ENCODE measurements around the gene MXD1.

The MXD1 gene

DNA sequence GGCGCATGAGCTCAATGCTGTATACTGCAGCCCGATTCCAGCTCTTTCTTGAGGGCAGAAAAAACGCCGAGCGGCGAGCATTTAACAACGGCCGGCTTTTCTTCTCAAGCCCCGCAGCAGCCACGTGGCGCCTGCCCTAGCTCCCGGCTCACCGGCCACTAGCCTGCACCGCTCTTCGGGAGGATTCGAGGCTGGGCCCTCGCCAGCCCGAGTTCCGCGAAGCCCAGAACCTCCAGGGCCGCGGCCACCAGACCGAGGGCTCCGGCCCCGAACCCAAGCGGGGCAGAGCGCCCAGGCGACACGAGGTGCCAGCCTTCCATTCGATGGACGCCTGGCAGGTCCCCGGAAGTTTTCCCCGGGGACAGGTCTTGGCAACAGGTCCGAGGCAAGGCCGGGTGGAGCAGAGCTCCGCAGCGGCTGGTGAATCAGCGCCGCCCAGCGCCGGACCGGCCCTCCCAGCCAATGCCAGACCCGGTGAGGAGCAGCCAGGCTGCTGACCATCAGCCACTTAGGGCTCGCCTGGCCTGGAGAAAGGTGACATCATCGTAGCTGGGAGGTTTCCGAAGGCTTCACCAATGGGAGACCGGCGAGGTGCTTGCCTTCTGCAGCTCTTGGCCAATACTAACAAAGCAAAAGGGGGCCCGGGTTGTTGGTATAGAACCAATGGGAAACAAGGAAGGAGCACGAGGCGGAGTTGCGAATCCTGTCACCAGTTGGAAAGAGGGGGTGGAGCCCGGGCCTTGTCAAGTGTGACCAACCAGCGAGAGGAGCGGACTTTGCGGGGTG is 552 bp upstream of the MXD1 start:
- Histone ChIP-seq H3K36me3 (ENCODE audit: insufficient read depth, low read depth, low read length) (0 out of 2 replicates have a peak, but pooled peaks cover 6% of the 10 kb centered on the region), H3K9me3 (ENCODE audit: insufficient read depth, low read depth, low read length) (no peaks in the 10 kb centered on the region), H3K4me3 (ENCODE audit: low read length) (peak overlapping the region; percentile 84), H3K4me1 (ENCODE audit: insufficient read depth, low read length) (no peaks in the 10 kb centered on the region; the same call in 1 of the 2 replicates), H3K27ac (ENCODE audit: low read length) (peak overlapping the region; percentile 86), H3K27me3 (ENCODE audit: insufficient read depth, low read length) (peaks cover 6% of the 10 kb centered on the region; the same call in 1 of the 2 replicates), H3K9ac (ENCODE audit: low read depth, low read length) (peak overlapping the region; percentile 96)

DNA sequence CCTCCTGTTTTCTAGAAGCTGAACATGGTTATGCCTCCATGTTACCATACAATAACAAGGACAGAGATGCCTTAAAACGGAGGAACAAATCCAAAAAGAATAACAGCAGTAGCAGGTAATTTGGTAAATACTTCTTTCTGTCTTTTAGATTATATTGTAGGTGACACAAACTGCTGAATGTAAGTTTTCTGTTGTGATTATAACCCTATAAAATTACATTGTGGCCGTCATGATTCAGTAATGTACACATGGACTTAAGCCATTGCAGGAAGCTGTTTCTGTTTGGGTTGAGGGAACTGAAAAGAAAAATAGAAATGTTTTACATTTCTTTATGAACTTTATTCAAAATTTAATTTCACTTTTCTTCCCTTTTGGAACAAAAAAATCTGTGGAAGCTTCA is 1.2 kb downstream of the MXD1 start:
- no peaks in the 10 kb centered on the region for H3K36me3 ChIP-seq (ENCODE audit: insufficient read depth, low read depth, low read length)
- H3K27ac ChIP-seq (ENCODE audit: low read length), result no peak overlapping the region
- peak overlapping the region; percentile 50; the same call in 1 of the 2 replicates for H3K9ac ChIP-seq (ENCODE audit: low read depth, low read length)
- H3K27me3 ChIP-seq (ENCODE audit: insufficient read depth, low read length), result peaks cover 6% of the 10 kb centered on the region; the same call in 1 of the 2 replicates
- H3K9me3 ChIP-seq (ENCODE audit: insufficient read depth, low read depth, low read length), result no peaks in the 10 kb centered on the region
- peak overlapping the region; percentile 63; the same call in 1 of the 2 replicates for H3K4me3 ChIP-seq (ENCODE audit: low read length)
- no peaks in the 10 kb centered on the region; the same call in 1 of the 2 replicates for H3K4me1 ChIP-seq (ENCODE audit: insufficient read depth, low read length)

DNA sequence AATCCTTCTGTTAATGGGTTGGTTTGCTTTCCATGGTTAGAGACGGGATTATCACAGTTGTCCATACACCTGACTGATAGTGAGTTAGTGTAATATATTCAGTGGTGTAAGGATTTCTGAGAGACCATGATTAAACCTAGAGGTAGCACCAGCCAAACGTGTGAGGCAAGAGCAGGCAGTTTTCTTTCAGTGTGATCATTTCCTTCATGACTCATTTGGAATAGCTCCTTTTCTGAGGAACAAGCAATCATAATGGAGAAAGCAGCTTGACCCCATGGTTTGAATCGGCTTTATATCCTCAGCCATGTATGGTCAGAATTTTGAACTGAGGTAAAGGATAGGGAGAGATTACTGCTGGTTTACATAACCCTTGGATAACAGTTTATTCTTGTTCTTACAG is 2.9 kb downstream of the MXD1 start:
- Histone ChIP-seq H3K4me3 (ENCODE audit: low read length) (no peak overlapping the region), H3K36me3 (ENCODE audit: insufficient read depth, low read depth, low read length) (no peaks in the 10 kb centered on the region), H3K27me3 (ENCODE audit: insufficient read depth, low read length) (peaks cover 6% of the 10 kb centered on the region; the same call in 1 of the 2 replicates), H3K4me1 (ENCODE audit: insufficient read depth, low read length) (no peaks in the 10 kb centered on the region; the same call in 1 of the 2 replicates), H3K9ac (ENCODE audit: low read depth, low read length) (no peak overlapping the region), H3K27ac (ENCODE audit: low read length) (no peak overlapping the region), H3K9me3 (ENCODE audit: insufficient read depth, low read depth, low read length) (no peaks in the 10 kb centered on the region)

DNA sequence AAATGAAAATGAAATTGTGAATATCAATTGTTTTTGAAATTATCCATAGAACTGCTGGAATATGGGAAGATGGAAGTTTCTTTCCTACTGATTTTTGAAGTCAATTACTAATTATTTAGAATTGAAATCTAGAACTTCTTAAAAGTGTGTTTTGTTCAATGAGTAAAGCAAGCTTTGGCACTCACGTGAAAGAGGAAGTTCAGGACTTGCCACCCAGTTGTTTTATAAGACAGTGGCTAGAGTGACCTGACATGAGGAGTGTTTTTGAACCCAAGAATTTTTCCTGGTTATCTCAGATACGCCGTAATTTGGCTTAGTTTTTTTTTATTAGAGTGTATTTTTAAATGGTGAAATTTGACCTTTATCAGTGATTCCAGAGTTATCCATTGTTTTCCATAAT is 3.5 kb downstream of the MXD1 start:
- H3K27ac ChIP-seq (ENCODE audit: low read length), result no peak overlapping the region
- H3K36me3 ChIP-seq (ENCODE audit: insufficient read depth, low read depth, low read length), result no peaks in the 10 kb centered on the region
- peaks cover 6% of the 10 kb centered on the region; the same call in 1 of the 2 replicates for H3K27me3 ChIP-seq (ENCODE audit: insufficient read depth, low read length)
- H3K4me1 ChIP-seq (ENCODE audit: insufficient read depth, low read length), result no peaks in the 10 kb centered on the region; the same call in 1 of the 2 replicates
- no peak overlapping the region for H3K4me3 ChIP-seq (ENCODE audit: low read length)
- H3K9ac ChIP-seq (ENCODE audit: low read depth, low read length), result no peak overlapping the region
- H3K9me3 ChIP-seq (ENCODE audit: insufficient read depth, low read depth, low read length), result no peaks in the 10 kb centered on the region

GRCh38 chr2:69923116-69923515 is 8.2 kb downstream of the MXD1 start:
- Histone ChIP-seq H3K9ac (ENCODE audit: low read depth, low read length) (no peak overlapping the region), H3K4me3 (ENCODE audit: low read length) (no peak overlapping the region), H3K4me1 (ENCODE audit: insufficient read depth, low read length) (no peaks in the 10 kb centered on the region), H3K27ac (ENCODE audit: low read length) (no peak overlapping the region), H3K27me3 (ENCODE audit: insufficient read depth, low read length) (no peaks in the 10 kb centered on the region), H3K36me3 (ENCODE audit: insufficient read depth, low read depth, low read length) (no peaks in the 10 kb centered on the region; the same call in 1 of the 2 replicates), H3K9me3 (ENCODE audit: insufficient read depth, low read depth, low read length) (no peaks in the 10 kb centered on the region)

GRCh38 chr2:69926849-69927515 is 12.1 kb downstream of the MXD1 start:
- no peak overlapping the region for H3K27ac ChIP-seq (ENCODE audit: low read length)

DNA sequence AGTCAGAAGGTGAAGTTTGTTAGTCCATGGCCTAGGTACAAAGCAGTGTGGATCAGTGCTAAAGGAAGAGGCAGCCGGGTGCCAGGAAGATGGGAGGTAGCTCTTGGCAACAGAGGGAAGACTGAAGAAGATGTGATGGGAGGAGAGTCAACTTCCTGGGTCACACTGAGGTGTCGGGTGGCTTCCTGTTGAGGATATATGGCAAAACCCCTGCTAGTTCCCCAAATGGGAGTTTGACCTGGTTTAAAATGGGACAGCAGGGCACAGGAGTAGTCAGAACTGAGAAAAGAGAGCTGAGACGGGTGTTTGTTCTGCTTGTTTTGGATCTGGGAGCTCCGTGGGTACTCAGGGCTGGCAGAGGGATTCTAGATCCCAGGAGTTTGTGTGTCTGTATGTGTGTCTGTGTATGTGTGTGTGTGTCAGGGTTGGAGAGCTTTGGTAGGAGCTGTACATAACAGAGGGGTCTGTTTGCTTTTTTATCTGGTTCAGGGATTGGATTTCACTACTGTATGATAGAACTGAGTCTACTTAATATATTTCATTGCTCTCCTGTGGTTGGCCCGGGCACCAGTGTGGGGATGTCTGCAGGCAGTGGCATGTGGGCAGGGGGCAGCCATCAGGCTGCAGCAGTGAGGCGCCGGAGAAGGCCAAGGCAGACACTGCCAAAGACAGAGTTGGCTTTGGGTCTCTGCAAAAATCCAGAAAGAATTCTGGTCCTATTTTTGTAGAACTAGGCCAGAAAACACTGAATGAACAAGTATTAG is 17.1 kb downstream of the MXD1 start:
- Histone ChIP-seq H3K27me3 (ENCODE audit: insufficient read depth, low read length) (no peaks in the 10 kb centered on the region), H3K36me3 (ENCODE audit: insufficient read depth, low read depth, low read length) (no peaks in the 10 kb centered on the region), H3K4me3 (ENCODE audit: low read length) (no peak overlapping the region), H3K9me3 (ENCODE audit: insufficient read depth, low read depth, low read length) (no peaks in the 10 kb centered on the region), H3K27ac (ENCODE audit: low read length) (no peak overlapping the region), H3K4me1 (ENCODE audit: insufficient read depth, low read length) (peaks cover 4% of the 10 kb centered on the region; the same call in 1 of the 2 replicates), H3K9ac (ENCODE audit: low read depth, low read length) (no peak overlapping the region)

More at GRCh38 chr2:69926849-69927515, 12.1 kb downstream of the MXD1 start:
- Histone ChIP-seq H3K27me3 (ENCODE audit: insufficient read depth, low read length) (no peaks in the 10 kb centered on the region), H3K4me1 (ENCODE audit: insufficient read depth, low read length) (no peaks in the 10 kb centered on the region), H3K4me3 (ENCODE audit: low read length) (no peak overlapping the region), H3K9ac (ENCODE audit: low read depth, low read length) (no peak overlapping the region), H3K36me3 (ENCODE audit: insufficient read depth, low read depth, low read length) (no peaks in the 10 kb centered on the region; the same call in 1 of the 2 replicates), H3K9me3 (ENCODE audit: insufficient read depth, low read depth, low read length) (no peaks in the 10 kb centered on the region)

GRCh38 chr2:69932596-69932922 is 17.6 kb downstream of the MXD1 start:
- H3K9me3 ChIP-seq (ENCODE audit: insufficient read depth, low read depth, low read length), result no peaks in the 10 kb centered on the region
- no peaks in the 10 kb centered on the region for H3K27me3 ChIP-seq (ENCODE audit: insufficient read depth, low read length)
- H3K36me3 ChIP-seq (ENCODE audit: insufficient read depth, low read depth, low read length), result no peaks in the 10 kb centered on the region
- H3K4me1 ChIP-seq (ENCODE audit: insufficient read depth, low read length), result peaks cover 4% of the 10 kb centered on the region; the same call in 1 of the 2 replicates
- H3K9ac ChIP-seq (ENCODE audit: low read depth, low read length), result no peak overlapping the region
- H3K4me3 ChIP-seq (ENCODE audit: low read length), result no peak overlapping the region
- no peak overlapping the region for H3K27ac ChIP-seq (ENCODE audit: low read length)

DNA sequence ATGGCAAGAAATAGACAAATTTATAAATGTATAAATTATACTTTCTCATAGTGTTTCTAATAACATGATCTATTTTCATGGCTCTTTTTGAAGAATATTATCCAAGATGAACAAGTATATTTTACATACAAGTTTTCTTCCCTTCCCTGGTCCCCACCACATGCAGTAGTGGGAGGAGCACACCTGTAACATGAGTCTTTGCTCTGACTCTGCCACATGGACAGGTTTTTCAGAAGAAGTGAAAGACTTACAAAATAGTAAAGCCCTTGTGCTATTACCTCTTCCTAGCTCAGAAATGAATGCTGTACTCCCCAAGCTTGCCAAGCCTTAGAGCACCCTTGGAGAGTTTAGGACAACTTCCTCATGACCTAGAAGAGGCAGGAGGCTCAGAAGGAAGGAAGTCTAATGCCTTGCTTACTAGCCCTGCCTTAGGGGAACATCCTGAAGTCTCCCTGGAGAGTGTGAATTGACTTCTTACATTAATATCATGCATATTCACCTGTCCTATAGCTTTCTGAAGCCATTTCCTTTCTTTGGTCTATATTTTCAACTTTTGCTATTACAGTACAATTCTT is 18.4 kb downstream of the MXD1 start:
- Histone ChIP-seq H3K9me3 (ENCODE audit: insufficient read depth, low read depth, low read length) (no peaks in the 10 kb centered on the region), H3K4me1 (ENCODE audit: insufficient read depth, low read length) (peaks cover 4% of the 10 kb centered on the region; the same call in 1 of the 2 replicates), H3K27me3 (ENCODE audit: insufficient read depth, low read length) (no peaks in the 10 kb centered on the region), H3K9ac (ENCODE audit: low read depth, low read length) (no peak overlapping the region), H3K27ac (ENCODE audit: low read length) (no peak overlapping the region), H3K4me3 (ENCODE audit: low read length) (no peak overlapping the region), H3K36me3 (ENCODE audit: insufficient read depth, low read depth, low read length) (peaks cover 3% of the 10 kb centered on the region; the same call in 1 of the 2 replicates)

GRCh38 chr2:69933839-69934613 is 19.1 kb downstream of the MXD1 start:
- Histone ChIP-seq H3K27ac (ENCODE audit: low read length) (no peak overlapping the region), H3K27me3 (ENCODE audit: insufficient read depth, low read length) (no peaks in the 10 kb centered on the region), H3K4me3 (ENCODE audit: low read length) (no peak overlapping the region), H3K9ac (ENCODE audit: low read depth, low read length) (no peak overlapping the region), H3K36me3 (ENCODE audit: insufficient read depth, low read depth, low read length) (peaks cover 4% of the 10 kb centered on the region; the same call in 1 of the 2 replicates), H3K4me1 (ENCODE audit: insufficient read depth, low read length) (peaks cover 4% of the 10 kb centered on the region; the same call in 1 of the 2 replicates), H3K9me3 (ENCODE audit: insufficient read depth, low read depth, low read length) (no peaks in the 10 kb centered on the region)

GRCh38 chr2:69934614-69934908 is 19.7 kb downstream of the MXD1 start:
- Histone ChIP-seq H3K27ac (ENCODE audit: low read length) (no peak overlapping the region), H3K4me3 (ENCODE audit: low read length) (no peak overlapping the region), H3K4me1 (ENCODE audit: insufficient read depth, low read length) (peaks cover 4% of the 10 kb centered on the region; the same call in 1 of the 2 replicates), H3K9ac (ENCODE audit: low read depth, low read length) (no peak overlapping the region), H3K36me3 (ENCODE audit: insufficient read depth, low read depth, low read length) (peaks cover 4% of the 10 kb centered on the region; the same call in 1 of the 2 replicates), H3K9me3 (ENCODE audit: insufficient read depth, low read depth, low read length) (no peaks in the 10 kb centered on the region), H3K27me3 (ENCODE audit: insufficient read depth, low read length) (no peaks in the 10 kb centered on the region)
